Measurements from ENCODE around the gene ASMTL. TPM values are rescaled to one million over a fixed set of nuclear protein-coding genes. Genes with fewer than 3 reads are reported as not detected.
A peak's percentile ranks its signal among the peaks of the same experiment; 100 is the strongest.
"Not testable (repeated sequence)": the region's sequence is repeated elsewhere in the genome, so short reads cannot be mapped to it uniquely, and the experiment has no call there.

Gene ASMTL, protein sequence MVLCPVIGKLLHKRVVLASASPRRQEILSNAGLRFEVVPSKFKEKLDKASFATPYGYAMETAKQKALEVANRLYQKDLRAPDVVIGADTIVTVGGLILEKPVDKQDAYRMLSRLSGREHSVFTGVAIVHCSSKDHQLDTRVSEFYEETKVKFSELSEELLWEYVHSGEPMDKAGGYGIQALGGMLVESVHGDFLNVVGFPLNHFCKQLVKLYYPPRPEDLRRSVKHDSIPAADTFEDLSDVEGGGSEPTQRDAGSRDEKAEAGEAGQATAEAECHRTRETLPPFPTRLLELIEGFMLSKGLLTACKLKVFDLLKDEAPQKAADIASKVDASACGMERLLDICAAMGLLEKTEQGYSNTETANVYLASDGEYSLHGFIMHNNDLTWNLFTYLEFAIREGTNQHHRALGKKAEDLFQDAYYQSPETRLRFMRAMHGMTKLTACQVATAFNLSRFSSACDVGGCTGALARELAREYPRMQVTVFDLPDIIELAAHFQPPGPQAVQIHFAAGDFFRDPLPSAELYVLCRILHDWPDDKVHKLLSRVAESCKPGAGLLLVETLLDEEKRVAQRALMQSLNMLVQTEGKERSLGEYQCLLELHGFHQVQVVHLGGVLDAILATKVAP
- polyA plus RNA-seq (2012; ENCODE audit: insufficient read depth, insufficient read length): 21.7 TPM

DNA sequence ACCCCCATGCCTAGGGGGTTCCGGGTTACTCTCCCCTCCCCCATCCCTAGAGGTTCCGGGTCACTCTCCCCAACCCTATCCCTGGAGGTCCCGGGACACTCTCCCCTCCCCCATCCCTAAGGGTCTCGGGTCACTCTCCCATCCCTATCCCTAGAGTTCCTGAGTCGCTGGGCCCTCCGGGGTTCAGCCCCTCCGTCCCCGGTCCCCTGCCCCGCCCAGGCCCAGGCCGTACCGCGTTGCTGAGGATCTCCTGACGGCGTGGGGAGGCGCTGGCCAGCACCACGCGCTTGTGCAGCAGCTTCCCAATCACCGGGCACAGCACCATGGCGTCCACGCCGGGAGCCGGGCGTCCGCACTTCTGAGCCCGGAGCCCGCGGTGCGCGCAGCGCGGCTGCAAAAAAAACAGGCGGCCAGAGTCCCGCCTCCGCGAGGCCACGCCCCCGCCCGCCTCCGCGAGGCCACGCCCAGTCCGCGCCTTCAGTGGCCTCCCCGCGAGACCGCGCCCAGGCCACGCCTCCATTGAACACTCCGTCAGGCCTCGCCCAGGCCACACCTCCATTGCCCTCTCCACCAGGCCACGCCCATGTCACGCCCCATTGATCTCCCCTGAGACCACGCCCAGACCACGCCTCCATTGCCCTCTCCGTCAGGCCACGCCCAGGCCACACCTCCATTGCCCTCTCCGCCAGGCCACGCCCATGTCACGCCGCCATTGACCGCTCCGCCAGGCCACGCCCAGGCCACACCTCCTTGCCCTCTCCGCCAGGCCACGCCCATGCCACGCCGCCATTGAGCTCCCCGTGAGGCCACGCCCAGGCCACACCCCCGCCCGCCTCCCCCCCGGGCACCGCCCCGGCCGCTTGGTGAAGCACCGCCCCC lies at the start of gene ASMTL:
Gene ASMTL (minus strand): TSS at position 394 of the 879 bp plus-strand sequence. CDS start 69 bp downstream, at position 325.
- DNase-seq (ENCODE audit: low read depth, low spot score): peak; percentile 95
- H3K4me3 ChIP-seq (ENCODE audit: low read length): peak within 1 kb of the TSS; percentile 83

DNA sequence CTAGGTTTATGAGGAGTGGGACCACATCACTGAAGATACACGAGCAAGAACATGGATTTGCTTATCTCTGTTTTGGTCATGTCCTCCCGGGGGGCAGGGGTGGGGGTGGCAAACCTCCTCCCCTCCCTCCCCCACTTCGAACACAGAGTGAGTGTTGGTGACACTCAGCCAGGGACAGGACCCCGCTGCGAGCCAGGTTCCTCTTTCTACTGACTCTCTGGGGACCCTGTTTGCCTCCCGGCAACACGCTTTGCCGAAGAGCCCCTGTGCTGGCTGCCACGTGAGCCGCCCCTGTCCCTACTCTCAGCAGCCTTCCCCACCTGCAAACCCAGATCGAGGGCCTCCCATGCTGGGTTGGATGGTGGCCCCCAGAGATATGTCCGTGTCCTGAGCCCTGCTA lies 49.5 kb upstream of the ASMTL start:
- DNase-seq (ENCODE audit: low read depth, low spot score): no peak
- H3K4me3 ChIP-seq (ENCODE audit: low read length): no peak overlapping the region

DNA sequence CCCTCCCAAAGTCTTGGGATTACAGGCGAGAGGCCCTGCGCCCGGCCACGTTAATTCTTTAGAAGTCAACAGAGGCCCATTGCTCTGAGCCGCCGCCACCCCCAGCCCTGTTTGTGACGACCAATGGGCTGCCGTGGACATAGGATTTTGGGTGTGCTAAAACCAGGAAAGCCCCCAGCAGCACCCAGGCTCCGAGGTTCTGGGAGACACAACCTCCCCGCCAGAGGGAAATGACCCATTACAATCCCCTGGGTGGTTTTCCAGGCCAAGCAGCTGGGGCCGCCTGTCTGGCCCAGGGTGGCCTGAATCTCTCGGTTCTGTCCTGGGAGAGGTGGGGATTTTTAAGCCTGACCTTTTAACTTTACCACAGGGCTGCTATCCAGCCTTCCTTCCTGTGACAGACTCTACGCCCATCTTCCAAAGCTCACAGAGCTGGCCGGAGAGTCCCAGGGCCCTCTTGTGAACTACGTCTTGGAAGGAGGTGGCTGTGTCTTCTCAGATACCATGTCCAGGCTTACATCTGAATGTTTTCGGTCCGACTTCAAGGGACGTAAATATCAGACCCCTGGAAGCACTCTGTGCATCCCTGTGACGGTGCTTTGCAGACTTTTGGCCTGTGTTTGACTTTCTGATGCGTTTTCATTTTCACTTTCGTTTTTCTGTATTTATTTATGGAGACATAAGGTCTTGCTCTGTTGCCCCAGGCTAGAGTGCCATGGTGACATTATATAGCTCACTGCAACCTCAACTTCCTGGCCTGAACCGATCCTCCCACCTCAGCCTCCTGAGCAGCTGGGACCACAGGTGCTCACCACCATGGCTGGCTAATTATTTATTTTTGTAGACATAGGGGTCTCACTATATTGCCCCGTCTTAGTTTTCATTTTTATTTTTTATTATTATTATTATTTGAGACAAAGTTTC lies 48.3 kb upstream of the ASMTL start:
- DNase-seq (ENCODE audit: low read depth, low spot score): peak; percentile 60
- no peak overlapping the region for H3K4me3 ChIP-seq (ENCODE audit: low read length)

DNA sequence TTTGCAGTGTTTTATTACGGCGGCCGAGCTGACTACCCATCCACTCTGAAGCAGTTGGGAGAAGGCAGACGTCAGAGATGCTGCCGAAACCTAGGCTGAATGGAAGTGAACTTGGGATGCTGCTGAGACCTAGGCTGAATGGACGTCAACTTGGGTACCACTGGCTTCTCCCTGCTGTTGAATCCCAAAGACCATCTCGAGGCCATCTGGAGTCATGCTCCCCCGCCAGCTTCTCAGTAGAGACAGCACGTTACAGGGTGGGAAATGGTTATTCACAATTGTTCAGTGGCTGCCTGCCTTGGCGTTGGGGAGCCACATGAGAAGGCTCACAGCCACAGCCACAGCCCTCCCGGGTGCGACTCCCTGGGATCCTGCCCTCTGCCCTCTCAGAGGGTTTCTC lies 43.4 kb upstream of the ASMTL start:
- no peak for DNase-seq (ENCODE audit: low read depth, low spot score)
- H3K4me3 ChIP-seq (ENCODE audit: low read length): no peak overlapping the region

DNA sequence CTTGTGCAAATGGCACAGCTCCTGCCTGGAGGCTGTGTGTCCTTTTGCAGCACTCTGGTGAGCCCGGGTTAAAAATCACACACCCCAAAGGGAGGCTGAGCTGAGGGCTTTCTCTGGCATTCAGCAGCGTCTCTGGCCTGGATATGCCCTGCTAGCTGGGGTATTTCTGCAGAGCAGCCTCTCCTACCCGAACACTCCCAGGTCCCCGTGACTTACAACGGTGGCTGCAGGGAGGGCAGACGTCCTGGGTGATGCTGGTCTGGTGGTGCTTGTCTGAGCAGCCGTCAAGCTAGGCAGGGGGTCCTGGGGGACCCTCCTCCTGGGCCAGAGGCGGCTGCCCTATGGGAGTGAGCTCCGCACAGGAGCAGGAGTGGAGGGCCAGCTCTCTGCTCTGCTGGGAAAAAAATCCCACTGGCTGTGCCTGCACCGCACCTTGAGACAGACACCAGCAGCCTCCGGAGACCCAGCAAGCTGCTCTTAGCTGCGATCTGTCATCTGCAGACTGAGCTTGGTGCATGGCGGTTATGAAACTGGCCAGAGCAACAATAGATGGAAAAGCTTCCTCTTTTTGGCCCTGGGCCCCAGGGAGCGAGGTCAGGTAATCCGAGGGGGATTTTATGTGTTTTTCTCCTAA lies 41.3 kb upstream of the ASMTL start:
- H3K4me3 ChIP-seq (ENCODE audit: low read length): no peak overlapping the region
- DNase-seq (ENCODE audit: low read depth, low spot score): no peak

DNA sequence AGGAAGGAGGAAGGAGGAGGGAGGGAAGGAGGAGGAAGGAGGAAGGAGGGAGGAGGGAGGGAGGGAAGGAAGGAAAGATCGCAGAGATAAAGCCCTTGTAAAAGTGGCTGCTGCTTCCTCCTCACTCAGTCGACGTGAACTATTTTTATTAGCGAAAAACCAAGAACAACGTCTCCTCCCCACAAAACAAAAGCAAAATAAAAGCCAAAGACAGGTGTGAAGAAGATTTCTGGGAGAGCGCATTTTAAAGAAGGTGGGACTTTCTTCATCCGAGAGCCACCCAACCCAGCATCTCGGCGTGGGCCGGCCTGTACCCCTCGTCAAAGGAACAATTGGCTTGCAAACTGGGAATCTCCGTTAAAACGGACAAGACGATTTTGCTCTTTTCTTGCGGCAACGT lies 40.7 kb upstream of the ASMTL start:
- DNase-seq (ENCODE audit: low read depth, low spot score): no peak
- H3K4me3 ChIP-seq (ENCODE audit: low read length): no peak overlapping the region

DNA sequence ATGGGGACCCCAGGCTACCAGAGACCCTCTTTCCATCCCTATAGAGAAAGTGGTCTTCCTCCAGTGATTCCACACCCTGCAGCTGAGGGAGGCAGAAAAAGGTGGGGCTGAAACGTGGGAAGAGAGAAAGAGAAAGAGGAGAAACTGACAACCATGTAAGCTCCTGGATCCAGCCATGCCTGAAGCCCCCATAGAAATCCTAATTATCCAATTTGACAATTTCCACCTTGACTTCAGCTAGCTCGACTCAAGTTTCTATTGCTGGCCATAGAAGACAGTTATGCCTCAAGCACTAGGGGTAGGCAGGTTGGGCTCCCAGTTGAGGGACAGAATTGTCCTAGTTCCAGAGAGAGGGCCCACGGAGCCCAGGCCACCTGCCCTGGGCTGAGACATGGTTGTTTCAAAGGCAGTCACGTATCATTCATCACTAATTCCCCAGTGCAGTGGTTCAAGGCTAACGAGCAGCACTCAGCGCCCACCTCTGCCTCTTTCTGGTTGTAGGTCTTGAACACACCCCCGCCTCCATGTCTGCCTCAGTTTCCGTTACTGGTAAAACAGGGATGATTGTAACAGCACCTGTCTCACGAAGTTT lies 39.8 kb upstream of the ASMTL start:
- DNase-seq (ENCODE audit: low read depth, low spot score): no peak

DNA sequence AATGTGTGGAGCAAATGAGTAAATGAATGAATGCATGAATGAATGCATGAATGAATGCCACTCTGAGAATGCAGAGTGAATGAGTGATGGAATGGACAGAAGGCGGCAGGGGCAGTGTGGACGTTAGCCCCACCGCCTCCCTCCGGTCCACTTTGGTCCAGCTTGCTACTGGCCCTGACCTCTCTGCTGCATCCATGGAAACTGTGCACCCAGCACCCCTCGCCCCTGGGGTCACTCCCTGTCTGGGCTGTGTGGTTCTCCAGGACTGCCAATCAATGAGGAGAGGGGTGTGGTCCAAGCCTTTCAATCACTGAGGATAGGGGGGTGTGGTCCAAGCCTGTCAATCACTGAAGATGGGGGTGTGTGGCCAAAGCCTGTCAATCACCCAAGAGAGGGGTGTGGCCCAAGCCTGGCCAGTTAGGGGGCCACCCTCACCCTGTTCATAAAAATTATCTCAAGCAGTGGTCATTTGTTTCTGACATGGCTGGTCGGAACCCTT lies 39.2 kb upstream of the ASMTL start:
- DNase-seq (ENCODE audit: low read depth, low spot score): peak; percentile 81
- H3K4me3 ChIP-seq (ENCODE audit: low read length): no peak overlapping the region

More for the DNA sequence above, 39.8 kb upstream of the ASMTL start:
- no peak overlapping the region for H3K4me3 ChIP-seq (ENCODE audit: low read length)

DNA sequence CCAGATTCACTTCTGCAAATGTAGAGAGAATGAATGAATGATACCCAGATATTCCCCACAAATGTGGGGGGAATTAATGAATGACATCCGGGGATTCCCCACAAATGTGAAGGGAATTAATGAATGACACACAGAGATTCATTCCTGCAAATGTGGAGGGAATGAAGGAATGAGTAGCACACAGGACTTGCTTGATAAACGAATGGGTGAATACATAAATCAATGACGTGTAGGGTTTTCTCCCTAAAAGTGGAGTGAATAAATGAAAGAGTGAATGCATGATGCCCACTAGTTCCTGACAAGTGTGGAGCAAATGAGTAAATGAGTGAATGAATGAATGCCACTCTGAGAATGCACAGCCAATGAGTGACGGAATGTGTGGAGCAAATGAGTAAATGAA lies 38.5 kb upstream of the ASMTL start:
- DNase-seq (ENCODE audit: low read depth, low spot score); H3K4me3 ChIP-seq (ENCODE audit: low read length): not testable (repeated sequence)

DNA sequence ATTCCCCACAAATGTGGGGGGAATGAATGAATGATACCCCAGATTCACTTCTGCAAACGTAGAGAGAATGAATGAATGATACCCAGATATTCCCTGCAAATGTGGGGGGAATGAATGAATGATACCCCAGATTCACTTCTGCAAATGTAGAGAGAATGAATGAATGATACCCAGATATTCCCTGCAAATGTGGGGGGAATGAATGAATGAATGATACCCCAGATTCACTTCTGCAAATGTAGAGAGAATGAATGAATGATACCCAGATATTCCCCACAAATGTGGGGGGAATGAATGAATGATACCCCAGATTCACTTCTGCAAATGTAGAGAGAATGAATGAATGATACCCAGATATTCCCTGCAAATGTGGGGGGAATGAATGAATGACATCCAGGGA lies 38.0 kb upstream of the ASMTL start:
- not testable (repeated sequence) for DNase-seq (ENCODE audit: low read depth, low spot score); H3K4me3 ChIP-seq (ENCODE audit: low read length)

DNA sequence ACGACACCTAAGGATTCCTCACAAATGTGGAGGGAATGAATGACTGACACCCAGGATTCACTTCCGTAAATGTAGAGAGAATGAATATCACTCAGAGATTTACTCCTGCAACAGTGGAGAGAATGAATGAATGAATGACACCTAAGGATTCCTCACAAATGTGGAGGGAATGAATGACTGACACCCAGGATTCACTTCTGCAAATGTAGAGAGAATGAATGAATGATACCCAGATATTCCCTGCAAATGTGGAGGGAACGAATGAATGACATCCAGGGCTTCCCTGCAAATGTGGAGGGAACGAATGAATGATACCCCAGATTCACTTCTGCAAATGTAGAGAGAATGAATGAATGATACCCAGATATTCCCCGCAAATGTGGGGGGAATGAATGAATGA lies 36.6 kb upstream of the ASMTL start:
- not testable (repeated sequence) for H3K4me3 ChIP-seq (ENCODE audit: low read length); DNase-seq (ENCODE audit: low read depth, low spot score)

DNA sequence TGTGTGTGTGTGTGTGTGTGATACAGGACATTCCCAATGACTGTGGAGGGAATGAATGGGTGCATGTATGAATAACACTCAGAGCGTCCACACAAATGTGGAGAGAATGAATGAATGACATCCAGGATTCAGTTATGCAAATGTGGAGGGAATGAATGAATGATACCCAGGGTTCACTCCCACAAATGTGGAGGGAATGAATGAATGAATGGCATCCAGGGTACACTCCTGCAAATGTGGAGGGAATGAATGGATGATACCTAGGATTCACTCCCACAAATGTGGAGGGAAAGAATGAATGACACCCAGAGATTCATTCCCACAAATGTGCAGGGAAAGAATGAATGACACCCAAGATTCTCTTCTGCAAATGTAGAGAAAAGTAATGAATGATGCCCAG lies 36.0 kb upstream of the ASMTL start:
- no peak for DNase-seq (ENCODE audit: low read depth, low spot score)
- H3K4me3 ChIP-seq (ENCODE audit: low read length): no peak overlapping the region

DNA sequence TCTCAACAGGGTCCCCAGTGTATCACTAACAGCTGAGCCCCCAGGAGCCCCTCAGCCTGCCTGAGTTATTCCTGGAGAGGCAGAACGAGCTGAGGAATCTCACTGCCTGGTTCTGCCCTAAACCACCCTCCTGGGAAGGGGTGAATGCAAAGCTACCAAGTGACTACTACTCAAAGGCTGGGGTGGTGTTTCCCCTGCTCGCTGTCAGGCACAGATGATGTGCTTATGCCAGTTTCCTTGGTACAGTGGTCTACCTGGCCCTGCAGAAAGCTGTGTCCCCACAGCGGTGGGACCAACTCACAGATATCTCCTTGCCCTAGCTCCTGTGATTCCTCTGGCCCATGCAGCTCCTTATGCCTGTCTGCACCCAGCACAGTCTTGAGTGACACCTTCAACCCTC lies 35.4 kb upstream of the ASMTL start:
- DNase-seq (ENCODE audit: low read depth, low spot score): no peak
- H3K4me3 ChIP-seq (ENCODE audit: low read length): no peak overlapping the region

DNA sequence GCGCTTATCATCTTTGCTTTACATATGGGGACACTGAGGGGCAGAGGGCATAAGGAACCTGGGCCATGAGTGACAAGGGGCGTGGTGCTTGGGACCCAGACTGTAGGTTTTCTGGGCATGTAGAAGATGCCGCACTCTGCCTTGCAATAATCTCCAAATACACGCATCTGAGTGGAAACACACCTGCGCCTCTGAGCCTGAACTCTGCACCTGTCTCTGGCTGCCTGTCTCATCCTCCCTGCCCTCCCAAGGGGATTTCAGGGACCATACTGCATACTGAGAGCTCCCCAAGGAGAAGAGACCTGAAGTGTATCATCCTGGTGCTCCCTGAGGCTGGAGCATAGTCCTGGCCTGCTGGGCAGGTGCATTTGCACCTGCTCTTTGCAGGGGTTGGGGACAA lies 34.7 kb upstream of the ASMTL start:
- no peak overlapping the region for H3K4me3 ChIP-seq (ENCODE audit: low read length)
- DNase-seq (ENCODE audit: low read depth, low spot score): no peak

DNA sequence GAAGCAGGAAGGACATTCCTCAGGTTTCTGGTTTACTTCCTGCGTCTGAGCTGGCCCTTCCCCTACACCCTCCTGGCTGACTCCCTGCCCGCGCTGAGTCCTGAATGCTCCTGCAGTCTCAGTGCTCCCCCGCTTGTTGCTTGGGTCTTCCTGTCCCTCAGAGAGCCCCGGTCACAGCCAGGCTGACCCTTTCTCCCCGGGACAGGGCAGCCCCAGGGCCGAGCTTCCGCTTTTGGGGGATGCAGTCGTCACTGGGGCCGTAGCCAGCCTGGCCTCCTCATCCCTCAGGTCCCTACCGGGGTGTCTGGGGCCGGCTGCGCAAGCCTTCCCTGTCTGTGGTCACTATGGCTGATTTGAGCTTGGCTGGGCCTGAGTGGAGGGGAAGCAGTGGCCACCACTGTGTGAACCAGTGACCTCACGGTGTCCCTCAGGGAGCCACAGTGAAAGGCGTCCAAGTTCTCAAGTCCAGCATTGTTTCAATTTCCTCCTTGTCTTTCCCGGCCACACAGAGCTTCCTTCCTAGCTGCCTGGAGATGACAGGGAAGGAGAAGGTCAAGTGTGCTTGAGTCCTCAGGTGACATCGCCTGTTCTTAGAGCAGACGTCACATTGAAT lies 34.1 kb upstream of the ASMTL start:
- DNase-seq (ENCODE audit: low read depth, low spot score): no peak
- H3K4me3 ChIP-seq (ENCODE audit: low read length): no peak overlapping the region

DNA sequence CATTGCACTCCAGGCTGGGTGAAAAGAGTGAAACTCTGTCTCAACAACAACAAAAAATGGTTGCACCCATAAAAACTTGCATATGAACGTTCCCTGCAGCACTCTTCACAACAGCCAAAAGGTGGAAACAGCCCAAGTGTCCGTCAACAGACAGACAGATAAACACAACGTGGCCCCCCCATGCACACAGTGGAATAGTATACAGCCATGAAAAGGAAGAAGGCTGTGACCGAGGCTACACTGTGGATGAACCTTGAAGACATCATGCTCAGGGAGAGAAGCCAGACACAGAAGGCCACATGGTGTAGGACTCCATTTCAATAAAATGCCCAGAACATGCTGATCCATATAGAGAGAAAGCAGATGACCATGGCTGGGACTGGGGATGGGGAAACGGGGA lies 33.5 kb upstream of the ASMTL start:
- no peak overlapping the region for H3K4me3 ChIP-seq (ENCODE audit: low read length)
- DNase-seq (ENCODE audit: low read depth, low spot score): no peak

DNA sequence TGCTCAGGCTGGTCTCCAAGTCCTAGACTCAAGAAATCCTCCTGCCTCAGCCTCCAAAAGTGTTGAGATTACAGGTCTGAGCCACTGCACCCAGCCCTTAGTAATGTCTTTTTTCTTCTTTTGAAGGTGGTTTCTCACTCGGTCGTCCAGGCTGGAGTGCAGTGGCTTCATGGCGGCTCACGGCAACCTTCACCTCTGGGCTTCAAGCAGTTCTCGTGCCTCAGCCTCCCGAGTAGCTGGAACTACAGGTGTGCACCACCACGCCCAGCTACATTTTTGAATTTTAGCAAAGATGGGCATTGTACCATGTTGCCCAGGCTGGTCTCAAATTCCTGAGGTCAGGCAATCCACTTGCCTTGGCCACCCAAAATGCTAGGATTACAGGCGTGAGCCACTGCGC lies 32.3 kb upstream of the ASMTL start:
- DNase-seq (ENCODE audit: low read depth, low spot score): no peak
- no peak overlapping the region for H3K4me3 ChIP-seq (ENCODE audit: low read length)

Measured in Jurkat, Clone E6-1 (cell line).